Activated T-helper 9 cell treated with anti-CD3 and anti-CD28 coated beads, Interleukin-2, amount 50 U/mL, for 16 hours (primary cell): ENCODE results near the gene ZNF584.
A peak's percentile ranks its signal among the peaks of the same experiment; 100 is the strongest.
"Not testable (repeated sequence)": the region's sequence is repeated elsewhere in the genome, so short reads cannot be mapped to it uniquely, and the experiment has no call there.

Experiments used
- DNase-seq: peaks from one replicate; pipeline ENCODE4 v3.0.0-alpha.2; 2020; ENCODE audit warnings: low read depth

ZNF584 gene

GRCh38 chr19:58408152-58409009, at the start of gene ZNF584:
ZNF584 (plus strand) TSS chr19:58408649; CDS start chr19:58409148, 499 bp downstream.
- DNase-seq = peak; percentile 93

GRCh38 chr19:58361900-58362271, 46.6 kb upstream of the ZNF584 start:
- peak; percentile 28 for DNase-seq

- DNase-seq = peak; percentile 96
Measured at GRCh38 chr19:58362272-58362994, 46.0 kb upstream of the ZNF584 start, which contains the start of gene ZNF497. ZNF497 (minus strand) TSS chr19:58362751; CDS start chr19:58357635, 5,116 bp downstream.

- DNase-seq = no peak
Measured at GRCh38 chr19:58364146-58364545, 44.3 kb upstream of the ZNF584 start.

GRCh38 chr19:58366585-58367430, 41.6 kb upstream of the ZNF584 start:
- DNase-seq = no peak

- no peak for DNase-seq
Measured at GRCh38 chr19:58367698-58368454, 40.6 kb upstream of the ZNF584 start.

GRCh38 chr19:58368561-58369360, 39.7 kb upstream of the ZNF584 start:
- no peak for DNase-seq

GRCh38 chr19:58372311-58373133, 35.9 kb upstream of the ZNF584 start:
- no peak for DNase-seq

- no peak for DNase-seq
Measured at GRCh38 chr19:58374200-58374599, 34.2 kb upstream of the ZNF584 start.

GRCh38 chr19:58376724-58377123, 31.7 kb upstream of the ZNF584 start:
- not testable (repeated sequence) for DNase-seq

- no peak for DNase-seq
Measured at GRCh38 chr19:58379246-58379645, 29.2 kb upstream of the ZNF584 start.

- DNase-seq = no peak
Measured at GRCh38 chr19:58380037-58380661, 28.3 kb upstream of the ZNF584 start.

- DNase-seq = peak; percentile 95
Measured at GRCh38 chr19:58380662-58381459, 27.6 kb upstream of the ZNF584 start, which contains the start of gene ZNF837. ZNF837 (minus strand) TSS chr19:58381030; CDS start chr19:58369332, 11,698 bp downstream.

GRCh38 chr19:58381460-58382212, 26.8 kb upstream of the ZNF584 start:
- no peak for DNase-seq

GRCh38 chr19:58382997-58383603, 25.3 kb upstream of the ZNF584 start:
- DNase-seq = no peak

- DNase-seq = no peak
Measured at GRCh38 chr19:58385313-58385890, 23.0 kb upstream of the ZNF584 start.
